HG03175 (cell line): Measurements from ENCODE around the gene TASP1.
"Not testable (repeated sequence)": the region's sequence is repeated elsewhere in the genome, so short reads cannot be mapped to it uniquely, and the experiment has no call there.

Experiments
- ATAC-seq: cut with Tn5 transposase; IDR thresholded peaks from one replicate; pipeline ENCODE4 v1.9.1; 2021; ENCODE audit warnings: mild to moderate bottlenecking, moderate library complexity; ENCODE audit not compliant: unreplicated experiment

TASP1 gene

DNA sequence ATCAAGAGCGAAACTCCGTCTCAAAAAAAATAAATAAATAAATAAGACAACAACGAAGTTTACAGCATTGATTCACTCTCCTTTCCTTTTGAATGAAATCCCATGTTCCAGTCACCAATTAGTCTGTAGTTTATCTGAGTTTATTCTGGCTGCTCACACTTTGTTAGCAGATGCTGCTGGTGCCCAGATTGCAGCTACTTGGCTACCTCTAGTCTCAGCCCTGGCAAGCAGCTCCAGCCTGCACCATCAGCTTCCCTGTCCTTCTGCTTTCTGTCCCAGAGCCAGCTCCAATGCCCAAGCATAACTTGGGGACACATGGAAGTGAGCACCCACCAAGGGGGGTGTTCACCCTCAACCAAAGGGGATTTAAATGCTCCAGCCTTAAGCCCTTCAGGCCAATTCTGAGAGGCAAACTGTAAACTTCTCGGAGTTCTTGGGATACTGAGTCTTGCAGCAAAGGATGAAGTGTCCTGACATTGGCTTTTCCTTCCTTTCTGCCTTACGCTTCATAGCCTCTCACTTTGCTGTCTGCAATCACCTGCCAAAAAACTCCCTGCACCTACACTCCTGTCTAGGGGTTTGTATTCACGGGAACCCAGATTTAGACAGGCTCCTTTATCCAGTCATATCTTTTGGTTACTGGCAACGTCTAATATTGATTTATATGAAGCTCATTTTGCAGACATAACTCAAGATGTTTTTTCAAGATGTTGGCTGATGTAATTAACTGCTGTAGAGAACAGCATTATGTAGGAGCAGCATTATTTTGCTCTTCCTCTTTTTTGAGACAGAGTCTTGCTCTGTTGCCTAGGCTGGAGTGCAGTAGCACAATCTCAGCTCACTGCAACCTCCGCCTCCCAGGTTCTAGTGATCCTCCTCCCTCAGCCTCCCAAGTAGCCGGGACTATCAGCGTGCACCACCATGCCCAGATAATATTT is 9.8 kb upstream of the TASP1 start:
- no peak for ATAC-seq

GRCh38 chr20:13644010-13644409 is 5.3 kb upstream of the TASP1 start:
- ATAC-seq: no peak

DNA sequence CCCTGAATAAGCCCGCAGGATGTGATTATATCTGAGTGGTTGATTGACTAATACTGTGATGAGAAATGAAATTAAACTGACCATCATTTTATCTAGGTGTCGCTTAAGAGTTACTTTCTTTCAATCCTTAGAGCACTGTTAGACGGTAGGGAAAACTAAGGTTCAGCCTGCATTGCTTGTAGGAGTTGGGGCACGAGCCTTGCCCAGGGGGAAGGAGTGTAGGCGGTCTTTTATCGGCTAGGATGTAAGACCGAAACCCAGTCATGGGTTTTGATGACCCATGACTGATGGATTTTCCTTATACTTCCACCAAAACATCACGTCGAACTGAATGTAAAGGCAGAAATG is 392 bp upstream of the TASP1 start:
- ATAC-seq: peak; percentile 14

DNA sequence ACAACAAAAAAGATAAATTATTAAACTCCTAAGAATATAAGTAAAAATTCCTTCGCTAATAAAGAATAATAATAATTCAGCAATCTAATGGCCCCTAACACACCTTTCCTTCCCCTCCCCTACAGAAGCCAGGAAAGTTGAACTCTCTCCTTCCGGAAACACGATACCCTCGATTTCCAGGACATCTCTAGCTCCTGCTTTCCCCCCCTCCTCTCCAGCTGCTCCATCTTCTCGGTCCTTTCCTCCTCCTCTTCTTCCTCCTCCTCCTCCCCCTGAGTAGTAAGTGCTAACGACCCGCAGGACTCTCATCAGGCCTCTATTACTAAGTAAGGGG is 603 bp downstream of the TASP1 start:
- no peak for ATAC-seq

- no peak for ATAC-seq
Measured at GRCh38 chr20:13632431-13632830, 6.3 kb downstream of the TASP1 start.

DNA sequence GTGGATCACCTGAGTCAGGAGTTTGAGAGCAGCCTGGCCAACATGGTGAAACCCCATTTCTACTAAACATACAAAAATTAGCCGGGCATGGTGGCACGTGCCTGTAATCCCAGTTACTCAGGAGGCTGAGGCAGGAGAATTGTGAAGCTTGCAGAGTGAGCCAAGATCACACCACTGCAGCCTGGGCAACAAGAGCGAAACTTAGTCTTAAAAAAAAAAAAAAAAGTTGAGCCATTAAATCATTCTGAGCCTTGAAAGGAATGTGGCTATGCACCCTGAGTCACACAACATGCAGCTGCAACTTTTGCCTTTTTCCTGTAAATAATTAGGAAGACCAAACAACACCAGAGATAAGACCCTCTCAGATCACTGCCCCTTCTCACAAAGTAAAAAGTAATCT is 11.2 kb downstream of the TASP1 start:
- ATAC-seq: not testable (repeated sequence)

- no peak for ATAC-seq
Measured at GRCh38 chr20:13626724-13627123, 12.0 kb downstream of the TASP1 start.

DNA sequence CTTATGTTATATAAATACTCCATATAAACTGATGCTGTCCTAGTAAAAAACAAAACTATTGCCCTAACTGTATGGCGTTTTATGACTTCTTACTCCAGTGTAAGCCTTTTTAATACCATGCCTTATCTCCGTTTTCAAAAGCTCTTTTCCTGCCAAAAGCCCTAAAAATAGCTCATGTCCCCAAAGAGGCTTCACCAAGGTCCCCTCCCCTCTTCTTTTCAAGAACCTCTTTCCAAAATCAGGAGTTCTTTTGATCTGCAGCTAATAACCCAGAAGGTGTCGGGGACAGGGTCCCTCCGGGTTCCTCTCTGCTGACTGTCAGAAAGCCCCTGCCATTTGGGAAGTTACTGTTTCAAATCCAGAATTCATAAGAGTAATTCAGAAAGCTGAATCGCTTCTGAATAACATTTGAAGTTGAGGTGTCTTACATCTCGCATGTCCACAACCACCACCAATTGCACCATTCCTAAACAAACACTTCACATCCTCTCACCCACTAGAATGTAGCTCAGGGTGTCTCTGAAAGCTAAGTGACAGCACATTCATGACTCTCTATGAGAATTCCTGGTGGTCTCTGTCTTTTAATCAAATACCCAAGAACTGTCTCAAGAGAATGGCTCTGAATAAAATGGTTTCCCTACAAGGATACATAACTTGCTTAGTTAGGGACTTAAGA is 13.3 kb downstream of the TASP1 start:
- ATAC-seq: no peak

DNA sequence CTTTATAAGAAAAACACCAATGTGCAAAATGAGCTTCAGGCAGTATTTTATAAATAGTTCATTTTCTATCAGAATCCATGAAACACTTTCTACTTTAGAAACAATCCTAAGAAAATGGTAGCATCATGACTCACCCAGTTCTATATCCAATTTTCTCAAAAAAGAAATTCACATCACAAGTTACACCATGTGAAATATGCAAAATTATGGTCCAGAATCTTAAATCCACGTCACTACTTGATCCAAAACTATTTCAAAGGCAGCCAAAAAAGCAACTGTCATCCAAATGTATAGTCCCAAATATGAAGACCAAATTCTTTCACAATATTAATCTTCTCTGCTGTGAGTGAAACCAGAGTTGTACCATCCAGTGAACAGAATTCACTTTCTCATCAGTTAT is 19.3 kb downstream of the TASP1 start:
- not testable (repeated sequence) for ATAC-seq

DNA sequence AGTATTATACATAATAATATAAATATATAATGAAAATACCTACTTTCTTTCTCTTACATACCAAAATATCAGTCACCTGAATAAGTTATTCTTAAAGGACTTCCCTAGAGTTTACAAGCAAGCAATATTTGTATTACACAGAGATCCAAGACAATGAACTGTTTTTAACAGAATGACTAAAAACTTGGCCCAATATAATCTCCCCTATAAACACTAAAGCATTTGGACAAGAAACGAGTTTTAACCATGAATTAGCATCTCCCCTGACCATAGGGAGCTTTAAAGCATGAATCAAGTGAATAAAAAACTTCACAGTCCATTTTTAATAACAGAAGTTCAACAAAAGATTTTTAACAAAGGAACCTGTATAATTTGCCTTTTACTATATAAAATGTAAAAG is 20.3 kb downstream of the TASP1 start:
- not testable (repeated sequence) for ATAC-seq

DNA sequence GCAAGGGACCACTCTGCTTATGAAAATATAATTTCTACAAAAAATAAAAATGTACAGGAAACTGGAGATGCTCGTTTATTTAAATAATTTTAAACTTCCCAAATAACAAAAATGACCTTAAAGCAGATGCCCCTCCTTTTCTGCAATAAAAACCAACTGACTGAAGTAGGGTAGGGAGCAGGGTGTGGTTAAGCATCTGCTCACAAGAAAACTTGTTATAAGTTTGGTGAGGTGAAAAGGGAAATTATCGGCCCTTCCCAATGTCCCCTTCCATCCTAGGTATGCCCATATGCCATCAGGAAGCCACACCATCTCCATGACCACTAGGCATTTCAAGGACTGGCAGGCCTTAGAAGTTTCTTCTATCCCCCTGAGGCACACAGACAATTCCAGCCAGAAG is 21.1 kb downstream of the TASP1 start:
- ATAC-seq: not testable (repeated sequence)

- not testable (repeated sequence) for ATAC-seq
Measured at GRCh38 chr20:13616713-13617112, 22.0 kb downstream of the TASP1 start.

DNA sequence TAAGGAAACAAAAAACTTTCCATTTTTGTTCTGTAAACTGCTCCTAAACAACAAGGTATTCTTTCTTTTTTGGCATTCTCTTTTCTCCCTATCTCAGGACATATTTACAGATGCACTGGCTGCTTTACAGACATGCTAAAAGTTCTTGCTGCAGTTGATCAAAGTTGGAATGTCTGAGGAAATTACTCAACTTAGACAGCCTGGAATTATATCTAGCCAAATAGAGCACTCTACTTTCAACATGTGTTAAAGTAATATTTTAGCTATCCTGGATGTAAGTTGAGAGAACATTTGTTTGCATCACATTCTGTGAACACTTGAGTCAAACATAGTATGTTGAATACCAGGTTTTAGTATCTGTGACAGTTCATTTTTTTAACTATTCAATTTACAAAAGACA is 24.8 kb downstream of the TASP1 start:
- ATAC-seq: no peak

GRCh38 chr20:13611611-13612125 is 27.1 kb downstream of the TASP1 start:
- ATAC-seq: no peak

DNA sequence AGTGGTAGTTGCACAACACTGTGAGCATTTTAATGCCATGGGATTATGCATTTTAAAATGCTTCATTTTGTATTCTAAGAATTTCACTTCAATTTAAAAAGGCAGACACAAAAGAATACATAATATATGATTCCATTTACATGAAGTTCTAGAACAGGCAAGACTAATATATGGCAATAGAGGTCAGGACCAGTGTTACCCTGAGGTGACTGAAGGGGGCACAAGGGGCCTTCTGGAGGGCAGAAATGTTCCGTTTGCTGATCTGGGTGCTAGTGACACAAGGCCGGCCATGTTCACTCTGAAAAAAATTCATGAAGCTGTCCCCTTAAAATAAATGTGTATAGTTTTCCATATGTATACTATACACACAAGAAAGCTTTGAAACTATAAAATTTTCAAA is 28.5 kb downstream of the TASP1 start:
- no peak for ATAC-seq

- ATAC-seq: no peak
Measured at GRCh38 chr20:13608066-13608465, 30.7 kb downstream of the TASP1 start.

DNA sequence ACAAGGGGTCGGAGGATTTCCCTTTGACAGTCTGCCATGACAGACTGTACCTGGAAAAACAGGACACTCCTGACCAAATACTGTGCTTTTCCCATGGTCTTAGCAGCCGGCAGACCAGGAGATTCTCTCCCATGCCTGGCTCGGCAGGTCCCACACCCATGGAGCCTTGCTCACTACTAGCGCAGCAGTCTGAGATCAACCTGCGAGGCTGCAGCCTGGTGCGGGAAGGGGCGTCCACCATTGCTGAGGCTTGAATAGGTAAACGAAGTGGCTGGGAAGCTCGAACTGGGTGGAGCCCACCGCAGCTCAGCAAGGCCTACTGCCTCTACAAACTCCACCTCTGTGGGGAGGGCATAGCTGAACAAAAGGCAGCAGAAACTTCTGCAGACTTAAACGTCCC is 45.3 kb downstream of the TASP1 start:
- ATAC-seq: not testable (repeated sequence)

DNA sequence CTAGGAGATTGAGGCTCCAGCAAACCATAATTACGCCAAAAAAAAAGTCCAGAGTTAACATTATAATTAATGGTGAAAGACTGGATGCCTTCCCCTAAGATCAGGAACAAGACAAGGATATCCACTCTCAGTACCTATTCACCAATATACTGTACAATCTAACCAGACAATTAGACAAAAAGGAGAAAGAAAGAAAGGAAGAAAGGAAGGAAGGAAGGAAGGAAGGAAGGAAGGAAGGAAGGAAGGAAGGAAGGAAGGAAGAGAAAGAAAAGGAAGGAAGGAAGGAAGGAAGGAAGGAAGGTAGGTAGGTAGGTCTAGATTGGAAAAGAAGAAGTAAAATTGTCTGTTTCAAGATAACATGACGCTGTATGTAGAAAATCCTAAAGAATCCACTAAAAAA is 50.7 kb downstream of the TASP1 start:
- no peak for ATAC-seq

- no peak for ATAC-seq
Measured at GRCh38 chr20:13587370-13587769, 51.4 kb downstream of the TASP1 start.

- ATAC-seq: no peak
Measured at GRCh38 chr20:13586133-13586532, 52.6 kb downstream of the TASP1 start.

- no peak for ATAC-seq
Measured at GRCh38 chr20:13581451-13581850, 57.3 kb downstream of the TASP1 start.

- no peak for ATAC-seq
Measured at GRCh38 chr20:13580707-13581106, 58.0 kb downstream of the TASP1 start.
